ENCODE data around the gene ZNF391.

DNA sequence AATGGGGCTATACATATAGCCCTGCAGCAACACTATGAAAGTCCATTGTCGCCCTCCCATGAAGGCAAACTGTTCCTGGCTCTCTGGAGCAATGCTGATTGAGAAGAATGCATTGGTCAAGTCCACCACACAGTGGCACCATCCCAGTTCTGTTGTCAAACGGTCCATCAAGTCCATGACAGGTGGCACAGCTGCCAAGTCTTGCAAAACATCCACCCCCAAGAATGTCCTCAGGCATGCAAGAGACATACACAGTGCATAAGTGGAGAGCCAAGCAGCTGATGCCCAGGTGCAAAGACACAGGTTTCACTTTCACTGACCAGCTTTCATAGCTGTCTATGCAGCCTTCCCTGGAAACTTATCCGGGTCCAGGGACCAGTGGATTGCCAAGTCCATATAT, 17.5 kb downstream of the ZNF391 start:
- TF ChIP-seq, protein P1, sequence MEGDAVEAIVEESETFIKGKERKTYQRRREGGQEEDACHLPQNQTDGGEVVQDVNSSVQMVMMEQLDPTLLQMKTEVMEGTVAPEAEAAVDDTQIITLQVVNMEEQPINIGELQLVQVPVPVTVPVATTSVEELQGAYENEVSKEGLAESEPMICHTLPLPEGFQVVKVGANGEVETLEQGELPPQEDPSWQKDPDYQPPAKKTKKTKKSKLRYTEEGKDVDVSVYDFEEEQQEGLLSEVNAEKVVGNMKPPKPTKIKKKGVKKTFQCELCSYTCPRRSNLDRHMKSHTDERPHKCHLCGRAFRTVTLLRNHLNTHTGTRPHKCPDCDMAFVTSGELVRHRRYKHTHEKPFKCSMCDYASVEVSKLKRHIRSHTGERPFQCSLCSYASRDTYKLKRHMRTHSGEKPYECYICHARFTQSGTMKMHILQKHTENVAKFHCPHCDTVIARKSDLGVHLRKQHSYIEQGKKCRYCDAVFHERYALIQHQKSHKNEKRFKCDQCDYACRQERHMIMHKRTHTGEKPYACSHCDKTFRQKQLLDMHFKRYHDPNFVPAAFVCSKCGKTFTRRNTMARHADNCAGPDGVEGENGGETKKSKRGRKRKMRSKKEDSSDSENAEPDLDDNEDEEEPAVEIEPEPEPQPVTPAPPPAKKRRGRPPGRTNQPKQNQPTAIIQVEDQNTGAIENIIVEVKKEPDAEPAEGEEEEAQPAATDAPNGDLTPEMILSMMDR (IDR thresholded peaks at IDR 0.05; ENCODE audit: low read length): no peak
- TF ChIP-seq EZH2 (optimal IDR thresholded peaks at IDR 0.05; ENCODE audit: low read depth, low read length): no peak

Measured in MM.1S (cell line).